HepG2 (cell line): ENCODE measurements around the gene TRIM54. TPM values are rescaled to one million over a fixed set of nuclear protein-coding genes. Genes with fewer than 3 reads are reported as not detected.

Experiments used
- ATF7-NPFF ChIP-seq: sonication (generic); formaldehyde crosslinking; IDR thresholded peaks from 2 replicates; pipeline ENCODE4 v1.8.1; 2023; ENCODE audit warnings: mild to moderate bottlenecking, low read depth, missing genetic modification reagents, moderate library complexity
- CAMTA2 ChIP-seq: sonication (generic); formaldehyde crosslinking; IDR thresholded peaks from 2 replicates; pipeline ENCODE4 v1.4.0; 2020; ENCODE audit warnings: mild to moderate bottlenecking, missing genetic modification reagents, borderline replicate concordance
- ELF3 ChIP-seq: IDR thresholded peaks from 2 replicates; pipeline ENCODE4 v1.6.1; 2016; ENCODE audit warnings: missing genetic modification reagents, missing compliant biosample characterization
- FOXA1 ChIP-seq, 2 experiments: fragments of 450-650 bp in 1 of 2; sonication (generic) in 1 of 2; formaldehyde crosslinking in 1 of 2; IDR thresholded peaks; 2 replicates each; pipeline versions ENCODE4 v1.4.0 to v1.6.1; 2016 to 2020; ENCODE audit warnings: missing genetic modification reagents in 1 of 2
- FOXK2 ChIP-seq: fragments of 450-650 bp; IDR thresholded peaks from 2 replicates; pipeline ENCODE4 v1.6.1; 2016
- HNF4G ChIP-seq, 2 experiments: sonication (generic) in 1 of 2; formaldehyde crosslinking in 1 of 2; IDR thresholded peaks; 2 replicates each; pipeline versions ENCODE4 v1.4.0 to v1.6.1; 2011 to 2020; ENCODE audit warnings: borderline replicate concordance in 2 of 2, low read depth in 2 of 2, mild to moderate bottlenecking in 2 of 2, low read length in 1 of 2, missing genetic modification reagents in 1 of 2, moderate library complexity in 1 of 2
- ISL2 ChIP-seq: sonication (generic); formaldehyde crosslinking; IDR thresholded peaks from 2 replicates; pipeline ENCODE4 v1.5.0; 2020; ENCODE audit warnings: missing genetic modification reagents
- JDP2 ChIP-seq: sonication (generic); formaldehyde crosslinking; IDR thresholded peaks from 2 replicates; pipeline ENCODE4 v1.8.1; 2022; ENCODE audit warnings: missing genetic modification reagents, borderline replicate concordance
- KLF13 ChIP-seq: sonication (generic); formaldehyde crosslinking; IDR thresholded peaks from 2 replicates; pipeline ENCODE4 v1.4.0; 2020; ENCODE audit warnings: mild to moderate bottlenecking, missing genetic modification reagents
- MYNN ChIP-seq: sonication (generic); formaldehyde crosslinking; IDR thresholded peaks from 2 replicates; pipeline ENCODE4 v1.4.0; 2020; ENCODE audit warnings: mild to moderate bottlenecking, low read depth, missing genetic modification reagents
- PHB2 ChIP-seq: fragments of 450-650 bp; IDR thresholded peaks from 2 replicates; pipeline ENCODE4 v1.6.1; 2018; ENCODE audit not compliant: partially characterized antibody
- PRDM10 ChIP-seq: sonication (generic); formaldehyde crosslinking; IDR thresholded peaks from 2 replicates; pipeline ENCODE4 v1.4.0; 2020; ENCODE audit warnings: low read depth, missing genetic modification reagents
- REL ChIP-seq: sonication (generic); formaldehyde crosslinking; conservative IDR thresholded peaks from 2 replicates; pipeline ENCODE4 v1.8.0; 2022; ENCODE audit warnings: mild to moderate bottlenecking, missing genetic modification reagents, moderate library complexity
- SATB2 ChIP-seq: sonication (generic); formaldehyde crosslinking; IDR thresholded peaks from 2 replicates; pipeline ENCODE4 v1.5.0; 2020; ENCODE audit warnings: missing genetic modification reagents
- SIN3A ChIP-seq: IDR thresholded peaks from 2 replicates; pipeline ENCODE4 v1.6.1; 2011; ENCODE audit warnings: low read depth, mild to moderate bottlenecking, control low read depth, low read length, borderline replicate concordance
- SMARCC2 ChIP-seq: fragments of 450-650 bp; IDR thresholded peaks from 2 replicates; pipeline ENCODE4 v1.6.1; 2017; ENCODE audit warnings: antibody characterized with exemption, mild to moderate bottlenecking
- SNAPC2 ChIP-seq: sonication (generic); formaldehyde crosslinking; IDR thresholded peaks from 2 replicates; pipeline ENCODE4 v1.8.1; 2022; ENCODE audit warnings: mild to moderate bottlenecking, missing genetic modification reagents
- SRSF4 ChIP-seq: fragments of 200-400 bp; formaldehyde crosslinking; IDR thresholded peaks from one replicate; pipeline ENCODE4 v1.6.1; 2018; ENCODE audit warnings: mild to moderate bottlenecking, low read depth, low read length, moderate library complexity; ENCODE audit not compliant: poor library complexity, severe bottlenecking
- THYN1 ChIP-seq: sonication (generic); formaldehyde crosslinking; IDR thresholded peaks from 2 replicates; pipeline ENCODE4 v1.8.1; 2023; ENCODE audit warnings: low read depth, mild to moderate bottlenecking, moderate library complexity, missing genetic modification reagents, borderline replicate concordance
- ZNF280B ChIP-seq: sonication (generic); formaldehyde crosslinking; IDR thresholded peaks from 2 replicates; pipeline ENCODE4 v1.5.0; 2020; ENCODE audit warnings: missing genetic modification reagents, mild to moderate bottlenecking, borderline replicate concordance
- ZNF367 ChIP-seq: sonication (generic); formaldehyde crosslinking; IDR thresholded peaks from 2 replicates; pipeline ENCODE4 v1.4.0; 2020; ENCODE audit warnings: missing genetic modification reagents, borderline replicate concordance
- ZNF484 ChIP-seq: sonication (generic); formaldehyde crosslinking; IDR thresholded peaks from 2 replicates; pipeline ENCODE4 v1.5.1; 2020; ENCODE audit warnings: mild to moderate bottlenecking, low read depth, missing genetic modification reagents, borderline replicate concordance
- ZNF619 ChIP-seq: sonication (generic); formaldehyde crosslinking; IDR thresholded peaks from 2 replicates; pipeline ENCODE4 v1.4.0; 2020; ENCODE audit warnings: mild to moderate bottlenecking, missing genetic modification reagents
- ZNF660 ChIP-seq: sonication (generic); formaldehyde crosslinking; IDR thresholded peaks from 2 replicates; pipeline ENCODE4 v1.5.1; 2020; ENCODE audit warnings: mild to moderate bottlenecking, low read depth, missing genetic modification reagents, borderline replicate concordance
- polyA plus RNA-seq, 8 experiments: library from polyadenylated mRNA; depleted of rRNA in 3 of 8; stranded (reverse) in 7 of 8; unstranded in 1 of 8; fragments of >200 nt; fragmentation: Illumina TruSeq in 4 of 8; extraction: Trizol in 4 of 8; gene quantifications; 2 replicates each; pipeline versions ENCODE4 v1.2.1 to v1.2.3, GENCODE V29; 2011 to 2016; ENCODE audit warnings: low read depth in 4 of 8, missing spikeins in 1 of 8, mixed read lengths in 1 of 8; ENCODE audit not compliant: insufficient read depth in 1 of 8
- total RNA-seq, 5 experiments: library from RNA; depleted of rRNA; stranded (reverse); fragments of >200 nt; fragmentation: Illumina TruSeq; extraction: Trizol; gene quantifications; 2 replicates each; pipeline ENCODE4 v1.2.3, GENCODE V29; 2016; ENCODE audit warnings: low read depth in 1 of 5
- TF ChIP-seq, protein P1 (sequence below): sonication (generic); formaldehyde crosslinking; IDR thresholded peaks from 2 replicates; pipeline ENCODE4 v1.4.0; 2020; ENCODE audit warnings: missing genetic modification reagents

The TRIM54 gene
- total and polyA plus RNA-seq, 2 of the 13 experiments (the other 11 are each of a cell fraction or from before 2014, with no cell fraction given): 0.07 to 0.13 TPM

DNA sequence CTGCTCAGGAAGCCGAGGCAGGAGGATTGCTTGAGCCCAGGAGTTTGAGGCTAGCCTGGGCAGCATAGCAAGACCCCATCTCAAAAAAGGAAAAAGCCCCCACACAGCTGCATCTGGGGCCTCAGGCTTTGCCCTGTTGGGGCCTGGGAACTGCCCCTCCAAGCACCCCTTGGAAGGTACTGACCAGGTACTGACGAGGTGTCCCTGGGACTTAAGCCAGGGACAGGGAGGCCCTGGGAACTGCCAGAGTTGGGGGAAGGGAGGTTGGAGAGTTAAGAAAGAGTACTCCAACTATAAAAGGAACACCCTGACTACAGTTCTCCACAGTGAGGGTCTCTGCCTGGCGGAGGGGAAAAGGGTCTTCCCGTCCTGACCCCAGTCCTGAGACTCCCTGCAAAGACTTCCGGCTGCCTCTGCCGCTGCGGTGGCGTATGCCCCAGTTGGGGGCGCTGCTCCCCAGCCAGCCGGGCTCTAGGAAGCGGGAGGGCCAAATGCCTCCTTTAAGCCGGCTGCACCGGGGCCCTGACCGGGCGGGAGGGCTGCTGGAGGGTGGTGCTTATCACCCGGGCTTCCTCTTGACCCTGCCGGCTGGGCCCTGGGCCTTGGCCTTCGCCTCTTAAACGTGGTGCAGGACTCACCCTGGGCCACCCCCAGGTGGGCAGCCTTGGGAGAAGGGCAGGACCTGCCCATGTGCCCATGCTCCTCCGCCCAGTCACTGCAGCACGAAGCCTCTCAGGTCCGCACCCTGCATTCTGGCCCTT, 32.2 kb upstream of the TRIM54 start (continued):
- TF ChIP-seq ZNF484 (CRISPR knock-in tag) (no peak), PRDM10 (CRISPR knock-in tag) (peak; percentile 49), KLF13 (no peak), SNAPC2 (CRISPR knock-in tag) (no peak), ZNF619 (CRISPR knock-in tag) (peak; percentile 15; the same call in 1 of the 2 replicates), FOXA1 (IDR thresholded peaks at IDR 0.05) (no peak), FOXA1 (CRISPR knock-in tag; IDR thresholded peaks at IDR 0.05) (no peak), ISL2 (no peak), ELF3 (CRISPR knock-in tag) (peak; percentile 91), ZNF660 (CRISPR knock-in tag) (no peak), ZNF367 (no peak), JDP2 (no peak), CAMTA2 (CRISPR knock-in tag) (0 out of 2 replicates have a peak, but pooled peaks have one; percentile 43), MYNN (CRISPR knock-in tag) (no peak), HNF4G (IDR thresholded peaks at IDR 0.05; ENCODE audit: borderline replicate concordance, low read depth, low read length) (no peak), HNF4G (CRISPR knock-in tag; IDR thresholded peaks at IDR 0.05; ENCODE audit: borderline replicate concordance, low read depth) (no peak), FOXK2 (no peak), THYN1 (CRISPR knock-in tag) (no peak), ZNF280B (CRISPR knock-in tag) (no peak), SIN3A (peak; percentile 60; the same call in 1 of the 2 replicates), ATF7-NPFF (no peak), REL (CRISPR knock-in tag) (no peak), SATB2 (CRISPR knock-in tag) (no peak), SRSF4 (no peak), PHB2 (no peak), SMARCC2 (no peak)
- TF ChIP-seq, protein P1, sequence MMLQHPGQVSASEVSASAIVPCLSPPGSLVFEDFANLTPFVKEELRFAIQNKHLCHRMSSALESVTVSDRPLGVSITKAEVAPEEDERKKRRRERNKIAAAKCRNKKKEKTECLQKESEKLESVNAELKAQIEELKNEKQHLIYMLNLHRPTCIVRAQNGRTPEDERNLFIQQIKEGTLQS (CRISPR knock-in tag): 0 out of 2 replicates have a peak, but pooled peaks have one; percentile 16
